A549 (cell line): ENCODE results near the gene SLC29A2.

Experiments
- CBX8 ChIP-seq: fragments of 200-600 bp; sonication (generic); IDR thresholded peaks from 2 replicates; pipeline ENCODE4 v1.6.1; 2016
- CEBPB ChIP-seq, 2 experiments: fragments of >200 bp in 1 of 2; sonication (Bioruptor Twin) in 1 of 2; formaldehyde crosslinking in 1 of 2; IDR thresholded peaks; 2 replicates each; pipeline ENCODE4 v1.6.1; 2012 to 2016
- CHD2 ChIP-seq: fragments of 150-350 bp; IDR thresholded peaks from 2 replicates; pipeline ENCODE4 v1.6.1; 2014; ENCODE audit warnings: low read length; ENCODE audit not compliant: partially characterized antibody
- CTCF ChIP-seq: fragments of >200 bp; sonication (Bioruptor Twin); formaldehyde crosslinking; IDR thresholded peaks from 3 replicates; pipeline ENCODE4 v1.5.1; 2016
- FOSB ChIP-seq: fragments of 250-450 bp; sonication (Bioruptor Pico); IDR thresholded peaks from 2 replicates; pipeline ENCODE4 v1.5.0; 2020; ENCODE audit warnings: mild to moderate bottlenecking, moderate library complexity
- HDAC2 ChIP-seq: fragments of 200-600 bp; sonication (generic); IDR thresholded peaks from 2 replicates; pipeline ENCODE4 v1.6.1; 2016
- MYC ChIP-seq: IDR thresholded peaks from 2 replicates; pipeline ENCODE4 v1.6.1; 2012; ENCODE audit warnings: mild to moderate bottlenecking, inconsistent platforms, low read length, improper control_type of control experiment, borderline replicate concordance
- PHF8 ChIP-seq: fragments of 200-600 bp; sonication (generic); IDR thresholded peaks from 2 replicates; pipeline ENCODE4 v1.6.1; 2016; ENCODE audit warnings: low read depth, mild to moderate bottlenecking, antibody characterized with exemption, moderate library complexity, borderline replicate concordance
- POLR2A ChIP-seq: IDR thresholded peaks from 2 replicates; pipeline ENCODE4 v1.6.1; 2012; ENCODE audit warnings: mild to moderate bottlenecking, low read length
- RCOR1 ChIP-seq: fragments of 150-350 bp; IDR thresholded peaks from 2 replicates; pipeline ENCODE4 v1.6.1; 2014; ENCODE audit warnings: antibody characterized with exemption, low read length, low read depth
- RFX5 ChIP-seq: fragments of 450-650 bp; IDR thresholded peaks from 2 replicates; pipeline ENCODE4 v1.7.1; 2014; ENCODE audit warnings: antibody characterized with exemption, mild to moderate bottlenecking, moderate library complexity
- SMC3 ChIP-seq: fragments of >200 bp; sonication (Bioruptor Twin); formaldehyde crosslinking; IDR thresholded peaks from 3 replicates; pipeline ENCODE4 v1.6.1; 2018; ENCODE audit warnings: inconsistent platforms
- ZFP36 ChIP-seq: fragments of 450-650 bp; IDR thresholded peaks from 2 replicates; pipeline ENCODE4 v1.6.1; 2014; ENCODE audit warnings: borderline replicate concordance; ENCODE audit not compliant: partially characterized antibody
- ZSCAN20 ChIP-seq: fragments of 250-450 bp; sonication (Bioruptor Pico); IDR thresholded peaks from 2 replicates; pipeline ENCODE4 v1.8.0; 2022; ENCODE audit warnings: mild to moderate bottlenecking, moderate library complexity

- TF ChIP-seq RFX5 (no peak), CTCF (no peak), HDAC2 (peak; percentile 50; the same call in 1 of the 2 replicates), CBX8 (no peak), ZFP36 (no peak), SMC3 (no peak), CHD2 (no peak), CEBPB (IDR thresholded peaks at IDR 0.05) (no peak), FOSB (CRISPR knock-in tag) (no peak), PHF8 (no peak), POLR2A (no peak), RCOR1 (no peak), ZSCAN20 (CRISPR knock-in tag) (no peak), MYC (no peak)
These were observed 8.9 kb downstream of the SLC29A2 start for GRCh38 chr11:66362481-66363147.
